GM19328 (cell line): ENCODE measurements around the gene ADAM10.

Source experiments
- ATAC-seq: cut with Tn5 transposase; IDR thresholded peaks from one replicate; pipeline ENCODE4 v1.9.1; 2021; ENCODE audit warnings: mild to moderate bottlenecking, moderate library complexity; ENCODE audit not compliant: unreplicated experiment

ADAM10 gene

DNA sequence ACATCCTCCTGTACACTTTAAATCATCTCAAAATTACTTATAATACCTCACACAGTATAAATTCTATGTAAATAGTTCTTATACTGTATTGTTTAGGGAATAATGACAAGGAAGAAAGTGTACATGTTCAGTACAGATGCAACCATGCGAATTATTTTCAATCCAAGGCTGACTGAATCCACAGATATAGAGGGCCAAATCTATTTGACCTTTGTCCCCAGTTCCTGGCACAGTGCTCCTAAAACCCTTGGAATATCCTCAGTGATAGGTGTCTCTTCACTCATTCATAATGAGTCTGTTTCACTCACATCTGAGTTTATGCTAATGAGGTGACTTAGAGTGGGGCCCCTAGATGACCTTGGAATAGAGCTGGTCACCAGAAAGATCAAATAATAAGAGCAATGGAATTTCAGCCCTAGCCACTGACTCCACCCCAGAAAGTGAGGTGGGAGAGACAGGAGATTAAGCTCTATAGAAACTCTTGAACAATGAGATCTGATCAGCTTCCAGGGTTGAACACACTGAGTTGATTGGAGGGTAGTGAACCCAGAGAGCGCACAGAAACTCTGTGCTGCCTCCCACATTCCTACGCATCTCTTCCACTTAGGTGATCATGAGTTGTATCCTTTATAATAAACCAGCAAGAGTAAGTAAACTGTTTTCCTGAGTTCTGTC lies 65.3 kb downstream of the ADAM10 start:
- no peak for ATAC-seq

DNA sequence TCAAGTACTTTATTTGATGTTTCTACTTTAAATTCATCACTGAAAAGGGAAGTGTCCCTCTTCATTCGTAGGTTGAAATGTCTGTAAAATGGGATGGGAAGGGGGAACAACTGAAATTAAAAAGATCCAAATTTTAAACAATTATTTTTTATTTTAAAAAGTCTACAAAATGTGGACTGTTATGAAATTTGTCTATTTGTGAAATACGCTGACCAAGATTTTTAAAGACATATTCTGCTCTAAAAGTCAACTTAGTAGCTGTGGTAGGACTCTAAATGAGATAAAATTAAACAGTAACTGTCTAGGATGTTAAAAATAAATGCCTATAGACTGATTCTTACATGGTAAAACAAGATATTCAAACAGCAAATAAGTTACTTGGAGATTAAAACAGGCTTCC lies 67.3 kb downstream of the ADAM10 start:
- ATAC-seq: no peak

DNA sequence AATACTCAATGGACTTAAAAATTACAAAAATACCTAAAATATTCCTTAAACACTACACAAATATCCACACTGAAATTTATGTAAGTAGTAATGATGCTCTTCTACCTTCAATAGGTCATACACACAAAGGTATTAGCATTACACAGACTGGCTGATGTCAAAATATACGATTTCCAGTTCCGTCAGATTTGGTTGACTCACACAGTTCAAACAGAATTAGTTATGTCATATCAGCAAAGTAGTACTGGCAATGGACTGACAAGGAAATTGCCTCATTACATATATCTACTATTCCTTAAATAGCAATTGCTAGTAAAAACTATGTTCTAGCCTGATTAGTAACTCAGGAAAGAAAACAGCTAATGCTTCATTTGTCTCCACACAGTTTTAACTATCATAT lies 70.8 kb downstream of the ADAM10 start:
- ATAC-seq: no peak

GRCh38 chr15:58677426-58677825 lies 72.1 kb downstream of the ADAM10 start:
- ATAC-seq: no peak

- no peak for ATAC-seq
Measured at GRCh38 chr15:58676766-58677165, 72.7 kb downstream of the ADAM10 start.

DNA sequence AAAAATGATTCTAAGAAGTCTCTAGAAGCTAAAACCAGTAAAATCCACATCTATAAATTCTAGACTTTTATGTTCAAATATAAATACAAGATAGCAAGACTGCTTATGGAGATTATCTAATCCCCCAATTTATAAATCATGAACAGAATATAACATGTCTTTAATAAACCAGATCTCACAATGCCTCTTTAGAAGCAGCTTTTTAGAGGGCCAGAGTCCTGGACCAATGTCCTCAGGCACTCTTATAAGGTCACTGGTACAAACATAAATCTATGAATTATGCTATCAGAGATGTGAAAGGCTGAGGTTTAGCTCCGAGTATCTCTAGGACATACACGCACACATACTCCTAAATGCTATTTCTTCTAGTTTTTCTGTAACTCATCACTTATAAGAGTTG lies 78.3 kb downstream of the ADAM10 start:
- no peak for ATAC-seq

DNA sequence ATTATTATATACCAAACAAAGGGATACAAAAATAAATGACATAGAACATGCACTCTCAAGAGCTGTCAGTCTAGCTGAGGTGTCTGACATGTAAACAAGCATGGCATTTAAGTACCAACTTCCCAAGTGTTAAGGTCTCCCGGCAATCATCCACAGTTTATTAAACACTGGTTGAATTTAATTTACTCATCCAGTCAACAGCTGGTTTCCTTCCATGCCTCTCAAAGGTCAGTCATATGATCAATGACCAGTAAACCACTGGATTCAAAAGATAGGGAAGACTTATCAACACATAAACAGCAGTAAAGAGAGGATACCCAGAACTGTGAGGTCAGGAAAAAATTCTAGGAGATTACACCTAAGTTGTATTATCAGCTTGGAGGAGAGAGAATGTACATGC lies 80.4 kb downstream of the ADAM10 start:
- ATAC-seq: no peak

DNA sequence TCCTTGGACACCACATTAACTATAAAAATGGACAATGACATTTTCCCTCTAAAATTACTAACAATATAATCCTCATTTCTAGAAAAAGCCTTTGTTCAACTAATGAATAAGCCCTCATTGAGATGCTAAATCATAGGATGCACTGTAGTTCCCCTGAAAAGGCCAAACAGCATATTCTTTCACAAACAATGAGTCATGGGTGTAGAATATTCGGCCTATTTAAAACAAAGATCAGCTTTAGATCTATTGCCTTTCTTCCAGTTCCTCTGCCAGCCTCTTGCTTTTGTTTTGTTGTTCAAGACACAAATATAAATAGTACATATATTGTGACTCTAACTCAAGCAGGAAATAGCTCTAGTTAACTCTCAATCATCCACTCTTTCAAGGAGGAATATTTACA lies 82.5 kb downstream of the ADAM10 start:
- ATAC-seq: no peak

DNA sequence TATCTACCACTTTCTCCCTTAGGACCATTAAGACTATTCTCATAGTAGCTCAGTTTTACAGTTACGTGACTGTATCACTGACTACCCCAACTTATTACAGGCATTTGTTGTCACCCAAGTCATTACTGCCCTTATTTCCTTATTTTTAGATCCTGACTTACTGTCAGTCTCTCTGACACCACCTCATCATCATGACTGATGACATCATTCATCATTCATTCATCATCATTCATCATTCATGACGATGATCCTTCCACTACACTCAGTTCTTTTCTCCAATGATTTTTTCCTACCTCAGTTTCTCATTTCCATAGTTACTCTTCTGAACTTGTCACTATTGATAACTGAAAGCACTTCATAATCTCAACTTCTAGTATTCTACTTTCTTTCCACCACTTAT lies 83.8 kb downstream of the ADAM10 start:
- ATAC-seq: no peak

DNA sequence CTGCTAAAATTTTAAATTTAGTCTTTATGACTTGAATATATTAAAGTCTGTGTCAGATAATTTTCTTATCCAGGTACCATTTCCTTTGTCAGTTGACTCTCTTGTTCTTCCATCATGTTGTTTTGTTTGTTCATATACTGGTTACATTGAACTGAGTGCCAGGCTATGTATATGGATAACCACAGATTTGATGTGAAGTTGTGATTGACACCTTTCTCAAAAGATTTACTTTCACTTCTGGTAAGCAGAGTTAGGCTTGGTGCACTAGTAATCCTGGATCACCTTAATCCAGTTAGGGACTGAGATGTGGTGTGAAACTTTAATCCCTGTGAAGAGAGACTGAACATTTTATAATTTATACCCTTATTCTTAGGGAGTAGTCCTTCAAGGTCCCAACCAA lies 99.4 kb downstream of the ADAM10 start:
- ATAC-seq: no peak

DNA sequence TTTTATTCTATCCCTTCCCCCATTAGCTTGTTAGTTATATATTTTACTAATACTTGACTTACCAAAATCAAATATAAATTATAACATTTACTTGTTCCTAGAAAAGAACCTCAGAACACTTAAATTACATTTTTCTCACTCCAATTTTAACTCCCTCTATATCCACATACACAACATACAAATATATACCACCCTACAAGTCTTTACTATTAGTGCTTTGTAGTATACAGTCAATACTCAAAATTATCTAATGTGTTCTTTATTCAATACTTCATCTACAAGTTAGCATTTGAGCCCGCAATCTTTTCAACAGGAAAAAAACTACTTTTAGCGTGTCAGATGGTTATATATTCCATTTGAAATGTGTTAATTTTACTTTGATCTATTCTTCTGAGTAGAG lies 100.3 kb downstream of the ADAM10 start:
- ATAC-seq: no peak

GRCh38 chr15:58643996-58644395 lies 105.5 kb downstream of the ADAM10 start:
- no peak for ATAC-seq

GRCh38 chr15:58641660-58642059 lies 107.8 kb downstream of the ADAM10 start:
- no peak for ATAC-seq

DNA sequence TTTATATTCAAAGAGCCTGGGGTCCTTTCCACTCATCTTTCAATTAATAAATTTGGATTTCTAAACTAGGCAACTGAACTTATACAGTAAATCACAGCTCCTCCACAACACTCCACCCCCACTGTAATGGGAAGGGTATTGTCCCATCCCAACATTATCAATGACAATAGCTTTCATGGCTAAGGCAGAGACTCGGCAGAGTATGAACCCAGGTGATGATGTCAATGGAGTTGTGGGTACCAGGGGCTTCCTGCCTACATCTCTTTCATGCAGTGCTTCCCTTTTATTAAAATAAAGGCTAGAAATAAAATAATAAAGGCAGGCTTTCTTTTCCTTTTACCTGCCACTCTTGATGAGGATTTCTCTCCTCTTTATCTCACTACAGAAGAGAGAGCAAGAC lies 109.5 kb downstream of the ADAM10 start:
- no peak for ATAC-seq

- ATAC-seq: no peak
Measured at GRCh38 chr15:58639002-58639756, 110.3 kb downstream of the ADAM10 start.

GRCh38 chr15:58632789-58633188 lies 116.7 kb downstream of the ADAM10 start:
- no peak for ATAC-seq

DNA sequence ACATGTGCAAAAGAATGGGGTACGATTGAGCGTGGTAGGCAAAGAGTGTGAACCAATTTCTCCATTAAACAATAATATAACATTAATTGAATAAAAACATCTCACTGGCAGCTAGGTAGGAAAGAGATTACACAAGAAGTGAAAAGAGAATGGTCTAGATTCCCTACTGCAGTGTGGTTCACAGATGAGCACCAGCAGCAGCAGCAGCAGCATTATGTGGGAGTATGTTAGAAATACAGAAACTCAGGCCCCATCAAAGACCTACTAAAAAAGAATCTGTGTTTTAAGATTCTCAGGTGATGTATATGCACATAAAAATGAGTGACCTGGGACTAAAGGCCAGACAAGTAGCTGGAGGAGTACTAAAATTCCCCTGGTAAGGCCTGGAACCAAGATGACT lies 118.2 kb downstream of the ADAM10 start:
- no peak for ATAC-seq

DNA sequence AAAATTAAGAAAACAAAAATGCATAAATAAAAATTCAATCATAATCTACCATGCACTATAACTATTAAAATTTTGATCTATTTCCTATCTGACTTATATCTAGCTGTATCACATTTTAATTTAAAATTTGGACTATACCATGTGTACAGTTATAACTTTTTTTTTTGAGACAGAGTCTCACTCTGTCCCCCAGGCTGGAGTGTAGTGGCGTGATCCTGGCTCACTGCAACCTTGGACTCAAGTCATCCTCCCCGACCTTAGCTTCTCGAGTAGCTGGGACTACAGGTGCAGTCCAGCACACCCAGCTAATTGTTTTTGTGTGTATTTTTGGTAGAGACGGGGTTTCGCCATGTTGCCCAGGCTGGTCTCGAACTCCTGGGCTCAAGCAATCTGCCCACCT lies 119.9 kb downstream of the ADAM10 start:
- no peak for ATAC-seq

GRCh38 chr15:58628206-58628947 lies 121.1 kb downstream of the ADAM10 start:
- no peak for ATAC-seq

- no peak for ATAC-seq
Measured at GRCh38 chr15:58627701-58628100, 121.8 kb downstream of the ADAM10 start.

DNA sequence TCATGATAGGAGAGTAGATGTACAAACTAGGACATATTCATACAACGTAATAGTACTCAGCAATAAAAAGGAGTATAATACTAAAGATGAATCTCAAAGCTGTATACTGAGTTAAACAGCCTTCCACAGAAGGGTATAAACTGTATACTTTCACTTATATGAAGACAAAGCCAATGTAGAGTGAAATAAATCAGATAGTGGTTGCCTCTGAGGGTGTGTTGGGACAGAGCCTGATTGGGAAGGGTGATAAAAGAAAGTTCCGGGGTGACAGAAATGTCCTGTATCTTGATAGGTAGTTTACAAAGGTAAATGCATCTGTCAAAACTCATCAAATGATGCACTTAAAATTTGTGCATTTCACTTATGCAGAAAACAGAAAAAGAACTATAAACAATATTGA lies 122.5 kb downstream of the ADAM10 start:
- ATAC-seq: no peak

DNA sequence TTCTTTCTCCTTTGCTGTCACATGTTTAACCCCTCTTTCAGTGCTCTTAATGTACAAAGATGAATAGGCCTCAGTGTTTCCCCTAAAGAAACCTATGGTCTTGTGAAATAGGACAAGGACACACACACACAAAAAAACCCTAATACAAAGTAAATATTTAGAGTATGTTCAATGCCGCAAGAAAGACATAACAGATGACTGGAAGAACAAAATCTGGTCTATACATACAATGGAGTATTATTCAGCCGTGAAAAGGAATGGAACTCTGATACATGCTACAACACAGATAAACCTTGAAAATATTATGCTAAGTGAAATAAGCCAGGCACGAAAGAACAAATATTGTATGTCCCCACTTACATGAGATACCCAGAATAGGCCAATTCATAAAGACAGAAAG lies 123.1 kb downstream of the ADAM10 start:
- no peak for ATAC-seq
